ENCODE measurements around the gene C2CD4C. TPM values are rescaled to one million over a fixed set of nuclear protein-coding genes. Genes with fewer than 3 reads are reported as not detected.

C2CD4C gene
- total and polyA plus RNA-seq, 2 experiments from 2014 or later: 2.1 to 12.5 TPM

- H3K36me3 ChIP-seq (ENCODE audit: insufficient read depth): no peaks in the 10 kb centered on the region
- peak overlapping the region; percentile 76 for H3K4me3 ChIP-seq
- no peaks in the 10 kb centered on the region for H4K20me1 ChIP-seq (replicated peaks; ENCODE audit: insufficient read depth)
- peak overlapping the region; percentile 90 for H3K4me3 Mint-ChIP-seq
- H3K9me3 Mint-ChIP-seq: peaks cover 15% of the 10 kb centered on the region; the same call in 2 of the 3 replicates
- no peaks in the 10 kb centered on the region for H3K79me2 ChIP-seq (replicated peaks; ENCODE audit: insufficient read depth)
- DNase-seq (ENCODE audit: low spot score) (peak; percentile 57), ATAC-seq (peak; percentile 5)
- peaks cover 13% of the 10 kb centered on the region for H3K27me3 Mint-ChIP-seq (ENCODE audit: insufficient read depth, low read depth, poor library complexity)
- H2AFZ ChIP-seq: peak overlapping the region; percentile 91
- peak; percentile 25 for TF ChIP-seq REST (IDR thresholded peaks at IDR 0.05; ENCODE audit: unreplicated experiment)
- TF ChIP-seq POLR2AphosphoS5 (IDR thresholded peaks at IDR 0.05; ENCODE audit: low read depth): no peak
- no peaks in the 10 kb centered on the region for H3K9me2 ChIP-seq (ENCODE audit: insufficient read depth)
- H3K27me3 ChIP-seq (ENCODE audit: insufficient read depth): peaks cover 12% of the 10 kb centered on the region
- H3K27ac ChIP-seq (ENCODE audit: low read depth): no peak overlapping the region
- peaks cover 3% of the 10 kb centered on the region; the same call in 1 of the 3 replicates for H3K36me3 Mint-ChIP-seq (ENCODE audit: low read depth)
- 0 out of 2 replicates have a peak, but pooled peaks cover 3% of the 10 kb centered on the region for H3F3A ChIP-seq (replicated peaks; ENCODE audit: low read depth)
- H3K4me2 ChIP-seq: peak overlapping the region; percentile 90
- peaks cover 11% of the 10 kb centered on the region for H3K4me1 Mint-ChIP-seq
- peaks cover 3% of the 10 kb centered on the region; the same call in 1 of the 2 replicates for H3K4me1 ChIP-seq (ENCODE audit: insufficient read depth)
- H3K27ac Mint-ChIP-seq: no peak overlapping the region
These were observed 732 bp upstream of the C2CD4C start for GRCh38 chr19:409516-410242.

- no peak for DNase-seq (ENCODE audit: low spot score)
- peaks cover 3% of the 10 kb centered on the region; the same call in 1 of the 3 replicates for H3K36me3 Mint-ChIP-seq (ENCODE audit: low read depth)
- H3K27me3 Mint-ChIP-seq (ENCODE audit: insufficient read depth, low read depth, poor library complexity): peaks cover 13% of the 10 kb centered on the region
- H3K9me2 ChIP-seq (ENCODE audit: insufficient read depth): no peaks in the 10 kb centered on the region
- H3K9me3 Mint-ChIP-seq: peaks cover 15% of the 10 kb centered on the region; the same call in 2 of the 3 replicates
- TF ChIP-seq REST (IDR thresholded peaks at IDR 0.05; ENCODE audit: unreplicated experiment): no peak
- TF ChIP-seq EZH2phosphoT487 (IDR thresholded peaks at IDR 0.05; ENCODE audit: unreplicated experiment): no peak
- TF ChIP-seq STAT1 (IDR thresholded peaks at IDR 0.05; ENCODE audit: unreplicated experiment): no peak
- peaks cover 12% of the 10 kb centered on the region for H3K27me3 ChIP-seq (ENCODE audit: insufficient read depth)
- H3K4me3 Mint-ChIP-seq: peak overlapping the region; percentile 59; the same call in 2 of the 3 replicates
- H4K20me1 ChIP-seq (replicated peaks; ENCODE audit: insufficient read depth): no peaks in the 10 kb centered on the region
- H2AFZ ChIP-seq: peak overlapping the region; percentile 23; the same call in 1 of the 2 replicates
- peak overlapping the region; percentile 76 for H3K4me3 ChIP-seq
- peak overlapping the region; percentile 90 for H3K4me2 ChIP-seq
- peak; percentile 16; the same call in 2 of the 3 replicates for ATAC-seq
- no peaks in the 10 kb centered on the region for H3K79me2 ChIP-seq (replicated peaks; ENCODE audit: insufficient read depth)
- H3K36me3 ChIP-seq (ENCODE audit: insufficient read depth): no peaks in the 10 kb centered on the region
- 0 out of 2 replicates have a peak, but pooled peaks cover 3% of the 10 kb centered on the region for H3F3A ChIP-seq (replicated peaks; ENCODE audit: low read depth)
- no peak overlapping the region for H3K27ac ChIP-seq (ENCODE audit: low read depth)
- no peak overlapping the region for H3K27ac Mint-ChIP-seq
- peaks cover 3% of the 10 kb centered on the region; the same call in 1 of the 2 replicates for H3K4me1 ChIP-seq (ENCODE audit: insufficient read depth)
- H3K4me1 Mint-ChIP-seq: peaks cover 11% of the 10 kb centered on the region
These were observed 476 bp downstream of the C2CD4C start for GRCh38 chr19:408441-408901.
